SK-N-SH treated with all-trans-retinoic acid at 6 μM for 48 hours (cell line): Measurements from ENCODE around the gene SLC29A3.

ENCODE experiments used
- ATAC-seq: fragments of 200-7000 bp; cut with Tn5 transposase; 3 replicates; pipeline ENCODE4 v1.9.1; 2020; ENCODE audit warnings: mild to moderate bottlenecking, moderate library complexity
- ARNTL ChIP-seq: fragments of 450-650 bp; formaldehyde crosslinking; IDR thresholded peaks from 2 replicates; pipeline ENCODE4 v1.5.0; 2020; ENCODE audit warnings: low read depth, mild to moderate bottlenecking, moderate library complexity, borderline replicate concordance
- CSDC2 ChIP-seq: fragments of 250-450 bp; sonication (Bioruptor Pico); IDR thresholded peaks from 2 replicates; pipeline ENCODE4 v1.5.0; 2020; ENCODE audit warnings: mild to moderate bottlenecking, moderate library complexity
- ESRRG ChIP-seq: fragments of 250-450 bp; sonication (Bioruptor Pico); IDR thresholded peaks from 2 replicates; pipeline ENCODE4 v1.6.1; 2021; ENCODE audit warnings: mild to moderate bottlenecking
- GLIS3 ChIP-seq: fragments of 250-450 bp; sonication (Bioruptor Pico); IDR thresholded peaks from 2 replicates; pipeline ENCODE4 v1.5.0; 2020; ENCODE audit warnings: mild to moderate bottlenecking, moderate library complexity
- ISL1 ChIP-seq: fragments of 250-450 bp; sonication (Bioruptor Pico); IDR thresholded peaks from 2 replicates; pipeline ENCODE4 v2.1.2; 2022; ENCODE audit warnings: mild to moderate bottlenecking, moderate library complexity
- OSR1 ChIP-seq: fragments of 250-450 bp; sonication (Bioruptor Pico); IDR thresholded peaks from 2 replicates; pipeline ENCODE4 v1.8.0; 2022; ENCODE audit warnings: moderate library complexity, mild to moderate bottlenecking, inconsistent platforms
- PPARA ChIP-seq: fragments of 250-450 bp; sonication (Bioruptor Pico); IDR thresholded peaks from 2 replicates; pipeline ENCODE4 v1.5.0; 2020; ENCODE audit warnings: mild to moderate bottlenecking, borderline replicate concordance
- RARB ChIP-seq: fragments of 250-450 bp; sonication (Bioruptor Pico); IDR thresholded peaks from 2 replicates; pipeline ENCODE4 v1.8.0; 2021; ENCODE audit warnings: mild to moderate bottlenecking, moderate library complexity
- SNAI2 ChIP-seq: fragments of 250-450 bp; sonication (Bioruptor Pico); IDR thresholded peaks from 2 replicates; pipeline ENCODE4 v1.5.0; 2020; ENCODE audit warnings: mild to moderate bottlenecking, moderate library complexity
- TCF4 ChIP-seq: fragments of 250-450 bp; sonication (Bioruptor Pico); IDR thresholded peaks from 2 replicates; pipeline ENCODE4 v1.8.0; 2021; ENCODE audit warnings: mild to moderate bottlenecking, moderate library complexity, borderline replicate concordance
- TOX ChIP-seq: fragments of 250-450 bp; sonication (Bioruptor Pico); IDR thresholded peaks from 2 replicates; pipeline ENCODE4 v1.8.0; 2021; ENCODE audit warnings: mild to moderate bottlenecking, moderate library complexity, borderline replicate concordance
- ZC3H10 ChIP-seq: fragments of 250-450 bp; sonication (Bioruptor Pico); IDR thresholded peaks from 2 replicates; pipeline ENCODE4 v1.5.1; 2021; ENCODE audit warnings: mild to moderate bottlenecking, moderate library complexity
- ZFP3 ChIP-seq: fragments of 250-450 bp; sonication (Bioruptor Pico); IDR thresholded peaks from 2 replicates; pipeline ENCODE4 v1.5.0; 2020; ENCODE audit warnings: mild to moderate bottlenecking, moderate library complexity
- ZNF565 ChIP-seq: fragments of 450-650 bp; formaldehyde crosslinking; conservative IDR thresholded peaks from 2 replicates; pipeline ENCODE4 v1.5.0; 2020; ENCODE audit warnings: low read depth, mild to moderate bottlenecking, moderate library complexity
- ZNF70 ChIP-seq: fragments of 450-650 bp; formaldehyde crosslinking; IDR thresholded peaks from 2 replicates; pipeline ENCODE4 v1.5.0; 2020; ENCODE audit warnings: mild to moderate bottlenecking, moderate library complexity
- ZNF8 ChIP-seq: fragments of 450-650 bp; formaldehyde crosslinking; IDR thresholded peaks from 2 replicates; pipeline ENCODE4 v1.5.0; 2020; ENCODE audit warnings: mild to moderate bottlenecking, moderate library complexity
- TF ChIP-seq, protein P1 (sequence below): fragments of 250-450 bp; sonication (Bioruptor Pico); IDR thresholded peaks from 2 replicates; pipeline ENCODE4 v1.8.0; 2020; ENCODE audit warnings: mild to moderate bottlenecking, moderate library complexity, borderline replicate concordance
- TF ChIP-seq, protein P2 (sequence below): fragments of 250-450 bp; sonication (Bioruptor Pico); IDR thresholded peaks from 2 replicates; pipeline ENCODE4 v1.5.1; 2021; ENCODE audit warnings: mild to moderate bottlenecking, moderate library complexity
- TF ChIP-seq, protein P3 (sequence below): fragments of 250-450 bp; sonication (Bioruptor Pico); IDR thresholded peaks from 2 replicates; pipeline ENCODE4 v1.5.1; 2020; ENCODE audit warnings: low read depth, mild to moderate bottlenecking, moderate library complexity
- TF ChIP-seq, protein P4 (sequence below): fragments of 250-450 bp; sonication (Bioruptor Pico); IDR thresholded peaks from 2 replicates; pipeline ENCODE4 v1.8.0; 2021; ENCODE audit warnings: low read depth, mild to moderate bottlenecking, moderate library complexity, borderline replicate concordance
- TF ChIP-seq, protein P5 (sequence below): fragments of 250-450 bp; sonication (Bioruptor Pico); IDR thresholded peaks from 2 replicates; pipeline ENCODE4 v1.5.0; 2020; ENCODE audit warnings: mild to moderate bottlenecking, moderate library complexity

Gene SLC29A3

DNA sequence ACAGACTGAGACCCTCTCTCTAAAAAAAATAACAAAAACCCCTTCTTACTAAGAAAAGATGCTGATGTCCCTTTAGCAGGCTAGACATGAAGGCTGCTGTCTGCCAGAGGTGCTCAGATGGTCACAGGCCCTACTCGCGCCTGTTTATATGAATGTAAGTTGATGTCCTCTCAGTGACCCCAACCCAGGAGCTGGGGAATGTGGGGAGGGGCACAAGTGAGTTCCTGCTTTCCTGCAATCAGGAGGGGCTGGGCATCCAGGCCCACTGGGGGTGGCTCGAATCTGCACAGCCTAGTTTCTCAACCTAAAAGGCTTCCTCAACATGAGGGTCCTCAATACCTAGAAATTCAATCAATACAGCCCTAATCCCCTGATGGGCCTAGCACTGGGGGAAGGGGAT lies 12.1 kb upstream of the SLC29A3 start:
- TF ChIP-seq TOX = no peak
- TF ChIP-seq ZNF8 (CRISPR knock-in tag) = no peak
- TF ChIP-seq CSDC2 (CRISPR knock-in tag) = no peak
- no peak for ATAC-seq

DNA sequence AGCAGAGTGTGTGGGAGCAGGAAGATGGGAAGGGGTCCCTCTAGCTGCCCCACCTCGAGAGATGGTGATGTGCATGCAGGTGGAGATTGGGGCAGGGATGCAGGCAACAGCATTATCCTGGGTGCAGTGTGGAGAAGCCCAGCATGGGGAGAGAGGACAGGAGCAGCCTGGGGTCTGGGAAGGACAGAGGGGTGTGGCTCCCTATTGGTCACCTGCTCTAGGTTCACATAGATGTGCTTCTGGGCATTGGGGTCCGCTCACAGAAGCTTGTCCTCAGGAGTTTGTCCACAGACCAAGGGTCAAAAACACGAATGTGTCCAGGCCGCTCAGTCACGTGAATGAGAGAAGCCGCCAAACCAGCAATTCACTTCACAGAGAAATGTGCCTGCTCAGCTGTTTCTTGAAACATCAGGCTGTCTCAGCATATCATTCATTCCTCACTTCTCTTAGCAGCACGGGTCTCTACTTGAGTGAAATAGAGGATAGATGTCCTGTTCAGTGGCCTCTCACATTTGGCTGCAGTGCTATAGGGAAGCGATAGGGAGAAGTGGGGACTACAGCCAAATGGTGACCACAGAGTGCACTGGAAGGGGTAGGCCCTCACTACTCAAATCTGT lies 11.5 kb upstream of the SLC29A3 start:
- TF ChIP-seq, protein P1, sequence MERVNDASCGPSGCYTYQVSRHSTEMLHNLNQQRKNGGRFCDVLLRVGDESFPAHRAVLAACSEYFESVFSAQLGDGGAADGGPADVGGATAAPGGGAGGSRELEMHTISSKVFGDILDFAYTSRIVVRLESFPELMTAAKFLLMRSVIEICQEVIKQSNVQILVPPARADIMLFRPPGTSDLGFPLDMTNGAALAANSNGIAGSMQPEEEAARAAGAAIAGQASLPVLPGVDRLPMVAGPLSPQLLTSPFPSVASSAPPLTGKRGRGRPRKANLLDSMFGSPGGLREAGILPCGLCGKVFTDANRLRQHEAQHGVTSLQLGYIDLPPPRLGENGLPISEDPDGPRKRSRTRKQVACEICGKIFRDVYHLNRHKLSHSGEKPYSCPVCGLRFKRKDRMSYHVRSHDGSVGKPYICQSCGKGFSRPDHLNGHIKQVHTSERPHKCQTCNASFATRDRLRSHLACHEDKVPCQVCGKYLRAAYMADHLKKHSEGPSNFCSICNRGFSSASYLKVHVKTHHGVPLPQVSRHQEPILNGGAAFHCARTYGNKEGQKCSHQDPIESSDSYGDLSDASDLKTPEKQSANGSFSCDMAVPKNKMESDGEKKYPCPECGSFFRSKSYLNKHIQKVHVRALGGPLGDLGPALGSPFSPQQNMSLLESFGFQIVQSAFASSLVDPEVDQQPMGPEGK (CRISPR knock-in tag) = no peak
- no peak for TF ChIP-seq TCF4
- no peak for ATAC-seq

DNA sequence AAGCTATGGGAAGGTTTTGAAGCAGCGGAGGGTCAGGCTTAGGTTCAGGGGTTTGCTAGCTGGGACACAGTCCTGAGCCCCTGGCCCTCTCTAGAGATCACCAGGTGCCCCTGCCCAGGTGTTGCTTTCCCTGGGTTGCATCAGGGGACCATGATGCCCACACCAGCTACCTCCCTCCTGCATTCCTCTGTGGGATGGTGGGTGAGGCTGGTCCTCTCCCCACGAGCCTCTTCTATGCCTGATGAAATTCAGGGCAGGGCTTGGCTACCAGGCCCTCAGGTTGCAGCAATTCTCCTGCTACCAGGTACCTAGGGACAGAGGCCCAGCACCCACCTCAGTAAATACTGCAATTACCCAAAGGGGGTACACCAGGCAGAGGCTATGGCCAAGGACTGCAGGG lies 10.8 kb upstream of the SLC29A3 start:
- no peak for ATAC-seq
- TF ChIP-seq ZFP3 (CRISPR knock-in tag) (no peak), SNAI2 (no peak), ESRRG (CRISPR knock-in tag) (no peak), ZC3H10 (CRISPR knock-in tag) (no peak), ZNF8 (CRISPR knock-in tag) (no peak), RARB (CRISPR knock-in tag) (no peak), PPARA (CRISPR knock-in tag) (no peak), ZNF565 (no peak), ISL1 (CRISPR knock-in tag) (no peak), TCF4 (no peak), GLIS3 (no peak)
- TF ChIP-seq, protein P2, sequence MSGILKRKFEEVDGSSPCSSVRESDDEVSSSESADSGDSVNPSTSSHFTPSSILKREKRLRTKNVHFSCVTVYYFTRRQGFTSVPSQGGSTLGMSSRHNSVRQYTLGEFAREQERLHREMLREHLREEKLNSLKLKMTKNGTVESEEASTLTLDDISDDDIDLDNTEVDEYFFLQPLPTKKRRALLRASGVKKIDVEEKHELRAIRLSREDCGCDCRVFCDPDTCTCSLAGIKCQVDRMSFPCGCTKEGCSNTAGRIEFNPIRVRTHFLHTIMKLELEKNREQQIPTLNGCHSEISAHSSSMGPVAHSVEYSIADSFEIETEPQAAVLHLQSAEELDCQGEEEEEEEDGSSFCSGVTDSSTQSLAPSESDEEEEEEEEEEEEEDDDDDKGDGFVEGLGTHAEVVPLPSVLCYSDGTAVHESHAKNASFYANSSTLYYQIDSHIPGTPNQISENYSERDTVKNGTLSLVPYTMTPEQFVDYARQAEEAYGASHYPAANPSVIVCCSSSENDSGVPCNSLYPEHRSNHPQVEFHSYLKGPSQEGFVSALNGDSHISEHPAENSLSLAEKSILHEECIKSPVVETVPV = no peak
- TF ChIP-seq, protein P3, sequence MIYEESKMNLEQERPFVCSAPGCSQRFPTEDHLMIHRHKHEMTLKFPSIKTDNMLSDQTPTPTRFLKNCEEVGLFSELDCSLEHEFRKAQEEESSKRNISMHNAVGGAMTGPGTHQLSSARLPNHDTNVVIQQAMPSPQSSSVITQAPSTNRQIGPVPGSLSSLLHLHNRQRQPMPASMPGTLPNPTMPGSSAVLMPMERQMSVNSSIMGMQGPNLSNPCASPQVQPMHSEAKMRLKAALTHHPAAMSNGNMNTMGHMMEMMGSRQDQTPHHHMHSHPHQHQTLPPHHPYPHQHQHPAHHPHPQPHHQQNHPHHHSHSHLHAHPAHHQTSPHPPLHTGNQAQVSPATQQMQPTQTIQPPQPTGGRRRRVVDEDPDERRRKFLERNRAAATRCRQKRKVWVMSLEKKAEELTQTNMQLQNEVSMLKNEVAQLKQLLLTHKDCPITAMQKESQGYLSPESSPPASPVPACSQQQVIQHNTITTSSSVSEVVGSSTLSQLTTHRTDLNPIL (CRISPR knock-in tag) = no peak
- TF ChIP-seq, protein P4, sequence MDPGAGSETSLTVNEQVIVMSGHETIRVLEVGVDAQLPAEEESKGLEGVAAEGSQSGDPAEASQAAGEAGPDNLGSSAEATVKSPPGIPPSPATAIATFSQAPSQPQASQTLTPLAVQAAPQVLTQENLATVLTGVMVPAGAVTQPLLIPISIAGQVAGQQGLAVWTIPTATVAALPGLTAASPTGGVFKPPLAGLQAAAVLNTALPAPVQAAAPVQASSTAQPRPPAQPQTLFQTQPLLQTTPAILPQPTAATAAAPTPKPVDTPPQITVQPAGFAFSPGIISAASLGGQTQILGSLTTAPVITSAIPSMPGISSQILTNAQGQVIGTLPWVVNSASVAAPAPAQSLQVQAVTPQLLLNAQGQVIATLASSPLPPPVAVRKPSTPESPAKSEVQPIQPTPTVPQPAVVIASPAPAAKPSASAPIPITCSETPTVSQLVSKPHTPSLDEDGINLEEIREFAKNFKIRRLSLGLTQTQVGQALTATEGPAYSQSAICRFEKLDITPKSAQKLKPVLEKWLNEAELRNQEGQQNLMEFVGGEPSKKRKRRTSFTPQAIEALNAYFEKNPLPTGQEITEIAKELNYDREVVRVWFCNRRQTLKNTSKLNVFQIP = no peak

DNA sequence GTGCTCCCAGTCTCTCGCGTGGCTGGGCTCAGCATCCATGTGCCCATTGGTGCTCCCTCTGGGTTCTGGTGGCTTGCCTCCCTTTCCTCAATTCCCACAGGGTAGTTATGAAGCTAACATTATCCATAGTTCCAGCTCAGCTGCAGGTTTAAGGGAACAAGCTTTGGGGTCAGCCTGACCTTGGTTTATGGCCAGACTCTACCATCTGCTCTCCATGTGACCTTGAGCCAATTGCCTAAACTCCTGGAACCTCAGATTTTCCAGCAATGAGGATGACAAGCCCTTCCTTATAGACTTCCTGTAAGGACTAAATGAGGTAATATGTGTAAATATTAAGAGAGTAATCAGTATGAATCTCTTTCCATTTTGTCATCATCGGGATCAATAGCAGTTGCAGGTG lies 10.1 kb upstream of the SLC29A3 start:
- no peak for ATAC-seq
- TF ChIP-seq ZNF8 (CRISPR knock-in tag) = no peak
- no peak for TF ChIP-seq TOX
- TF ChIP-seq ESRRG (CRISPR knock-in tag) = no peak
- no peak for TF ChIP-seq ZC3H10 (CRISPR knock-in tag)
- TF ChIP-seq ARNTL (CRISPR knock-in tag) = no peak
- TF ChIP-seq ZNF70 (CRISPR knock-in tag) = no peak
- TF ChIP-seq GLIS3 = no peak
- no peak for TF ChIP-seq ZNF565
- TF ChIP-seq, protein P4 = no peak
- TF ChIP-seq, protein P1 (CRISPR knock-in tag) = no peak
- TF ChIP-seq, protein P5, sequence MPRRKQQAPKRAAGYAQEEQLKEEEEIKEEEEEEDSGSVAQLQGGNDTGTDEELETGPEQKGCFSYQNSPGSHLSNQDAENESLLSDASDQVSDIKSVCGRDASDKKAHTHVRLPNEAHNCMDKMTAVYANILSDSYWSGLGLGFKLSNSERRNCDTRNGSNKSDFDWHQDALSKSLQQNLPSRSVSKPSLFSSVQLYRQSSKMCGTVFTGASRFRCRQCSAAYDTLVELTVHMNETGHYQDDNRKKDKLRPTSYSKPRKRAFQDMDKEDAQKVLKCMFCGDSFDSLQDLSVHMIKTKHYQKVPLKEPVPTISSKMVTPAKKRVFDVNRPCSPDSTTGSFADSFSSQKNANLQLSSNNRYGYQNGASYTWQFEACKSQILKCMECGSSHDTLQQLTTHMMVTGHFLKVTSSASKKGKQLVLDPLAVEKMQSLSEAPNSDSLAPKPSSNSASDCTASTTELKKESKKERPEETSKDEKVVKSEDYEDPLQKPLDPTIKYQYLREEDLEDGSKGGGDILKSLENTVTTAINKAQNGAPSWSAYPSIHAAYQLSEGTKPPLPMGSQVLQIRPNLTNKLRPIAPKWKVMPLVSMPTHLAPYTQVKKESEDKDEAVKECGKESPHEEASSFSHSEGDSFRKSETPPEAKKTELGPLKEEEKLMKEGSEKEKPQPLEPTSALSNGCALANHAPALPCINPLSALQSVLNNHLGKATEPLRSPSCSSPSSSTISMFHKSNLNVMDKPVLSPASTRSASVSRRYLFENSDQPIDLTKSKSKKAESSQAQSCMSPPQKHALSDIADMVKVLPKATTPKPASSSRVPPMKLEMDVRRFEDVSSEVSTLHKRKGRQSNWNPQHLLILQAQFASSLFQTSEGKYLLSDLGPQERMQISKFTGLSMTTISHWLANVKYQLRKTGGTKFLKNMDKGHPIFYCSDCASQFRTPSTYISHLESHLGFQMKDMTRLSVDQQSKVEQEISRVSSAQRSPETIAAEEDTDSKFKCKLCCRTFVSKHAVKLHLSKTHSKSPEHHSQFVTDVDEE (CRISPR knock-in tag) = no peak
- TF ChIP-seq ISL1 (CRISPR knock-in tag) = no peak
- TF ChIP-seq, protein P2 = no peak
- no peak for TF ChIP-seq ZFP3 (CRISPR knock-in tag)
- no peak for TF ChIP-seq SNAI2
- TF ChIP-seq OSR1 (CRISPR knock-in tag) = no peak
